GM13976 (cell line): ENCODE measurements around the gene ITGA2.

Experiments used
- DNase-seq: peaks from one replicate; pipeline ENCODE4 v3.0.0; 2012; ENCODE audit warnings: low spot score
- in situ Hi-C: fragments of 300-500 bp; cut with MboI; formaldehyde crosslinking; loops from one replicate; pipeline ENCODE4 v1.12.0; 2022; ENCODE audit warnings: low sequenced_read_pairs, mixed read lengths, inconsistent platforms; ENCODE audit not compliant: unreplicated experiment
- TF ChIP-seq, protein P1 (sequence below): IDR thresholded peaks from 2 replicates; pipeline ENCODE4 v1.5.1; 2012; ENCODE audit warnings: borderline replicate concordance, mild to moderate bottlenecking; ENCODE audit not compliant: insufficient read depth; ENCODE audit errors: extremely low read depth, missing control alignments, control extremely low read depth

The ITGA2 gene

DNA sequence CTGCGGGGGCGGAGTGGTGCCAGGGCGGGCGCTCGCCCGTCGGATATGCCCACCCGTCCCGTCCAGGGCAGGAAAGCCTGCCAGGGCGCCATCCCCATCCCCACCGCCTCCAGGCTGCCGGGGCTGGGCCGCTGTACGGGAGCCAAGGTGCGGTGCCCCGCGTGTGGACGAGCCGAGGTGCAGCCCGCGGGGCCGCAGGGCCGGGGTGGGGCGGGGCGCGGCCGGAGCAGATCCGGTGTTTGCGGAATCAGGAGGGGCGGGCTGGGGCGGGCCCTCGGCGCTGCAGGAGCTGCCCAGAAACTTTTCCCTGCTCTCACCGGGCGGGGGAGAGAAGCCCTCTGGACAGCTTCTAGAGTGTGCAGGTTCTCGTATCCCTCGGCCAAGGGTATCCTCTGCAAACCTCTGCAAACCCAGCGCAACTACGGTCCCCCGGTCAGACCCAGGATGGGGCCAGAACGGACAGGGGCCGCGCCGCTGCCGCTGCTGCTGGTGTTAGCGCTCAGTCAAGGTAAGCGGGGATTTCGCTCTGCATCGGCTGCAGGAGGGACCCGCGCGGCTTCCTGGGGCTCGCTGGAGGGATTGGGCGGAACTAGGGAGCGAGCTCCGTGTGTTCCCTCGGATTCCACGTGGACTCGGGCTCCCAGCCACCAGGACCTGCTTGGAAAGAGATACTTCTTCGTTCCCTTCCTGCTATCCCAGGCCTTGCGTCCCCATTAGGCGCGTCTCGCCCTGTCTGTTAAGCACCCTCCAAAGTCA is at the start of gene ITGA2:
TSS of gene ITGA2 (plus strand) at position 328 of the 756 bp plus-strand sequence. CDS start at position 445, 117 bp downstream.
- in situ Hi-C loops, result no loop called here
- DNase-seq, result peak; percentile 62
- TF ChIP-seq, protein P1, sequence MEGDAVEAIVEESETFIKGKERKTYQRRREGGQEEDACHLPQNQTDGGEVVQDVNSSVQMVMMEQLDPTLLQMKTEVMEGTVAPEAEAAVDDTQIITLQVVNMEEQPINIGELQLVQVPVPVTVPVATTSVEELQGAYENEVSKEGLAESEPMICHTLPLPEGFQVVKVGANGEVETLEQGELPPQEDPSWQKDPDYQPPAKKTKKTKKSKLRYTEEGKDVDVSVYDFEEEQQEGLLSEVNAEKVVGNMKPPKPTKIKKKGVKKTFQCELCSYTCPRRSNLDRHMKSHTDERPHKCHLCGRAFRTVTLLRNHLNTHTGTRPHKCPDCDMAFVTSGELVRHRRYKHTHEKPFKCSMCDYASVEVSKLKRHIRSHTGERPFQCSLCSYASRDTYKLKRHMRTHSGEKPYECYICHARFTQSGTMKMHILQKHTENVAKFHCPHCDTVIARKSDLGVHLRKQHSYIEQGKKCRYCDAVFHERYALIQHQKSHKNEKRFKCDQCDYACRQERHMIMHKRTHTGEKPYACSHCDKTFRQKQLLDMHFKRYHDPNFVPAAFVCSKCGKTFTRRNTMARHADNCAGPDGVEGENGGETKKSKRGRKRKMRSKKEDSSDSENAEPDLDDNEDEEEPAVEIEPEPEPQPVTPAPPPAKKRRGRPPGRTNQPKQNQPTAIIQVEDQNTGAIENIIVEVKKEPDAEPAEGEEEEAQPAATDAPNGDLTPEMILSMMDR, result no peak

DNA sequence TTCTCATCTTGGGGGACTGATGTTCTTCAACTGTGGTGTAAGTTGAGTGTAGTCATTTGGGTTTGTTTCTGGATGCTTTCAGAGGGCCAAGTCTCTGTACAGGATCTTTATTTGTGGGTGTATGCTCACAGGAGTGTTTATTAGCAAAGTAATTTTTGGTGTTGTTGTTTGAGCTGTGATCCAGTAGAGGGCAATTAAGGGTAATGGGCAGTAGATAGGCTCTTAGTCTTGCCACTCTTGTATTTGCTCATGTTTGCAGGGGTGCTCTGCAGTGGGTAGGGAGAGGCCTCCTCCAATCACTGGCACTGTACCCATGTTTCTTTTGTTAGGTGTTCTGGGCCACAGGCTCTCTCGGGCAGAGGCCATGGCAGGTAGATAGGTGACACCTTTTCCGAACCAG is 45.9 kb upstream of the ITGA2 start:
- in situ Hi-C loops, result no loop called here
- DNase-seq, result peak; percentile 13
- TF ChIP-seq, protein P1, result peak; percentile 24

DNA sequence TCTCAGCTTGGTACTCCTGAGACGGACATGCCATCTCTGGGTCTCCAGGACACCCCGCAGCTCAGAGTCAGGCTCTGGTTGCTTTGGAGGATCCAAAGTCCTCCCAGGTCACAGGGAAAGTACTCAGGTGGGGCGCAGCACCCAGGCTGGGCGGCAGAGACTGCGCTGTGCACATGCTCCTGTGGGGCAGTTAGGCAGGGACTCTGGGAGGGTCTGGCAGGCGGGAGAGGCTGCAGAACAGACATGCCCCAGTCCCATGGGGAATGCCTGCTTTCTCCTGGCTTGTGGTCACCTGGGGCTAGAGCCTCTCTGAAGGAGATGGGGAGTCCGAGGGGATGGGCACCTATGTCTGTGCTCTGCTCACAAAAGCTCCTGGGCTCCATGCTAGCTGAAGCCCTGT is 45.3 kb upstream of the ITGA2 start:
- TF ChIP-seq, protein P1, result no peak

DNA sequence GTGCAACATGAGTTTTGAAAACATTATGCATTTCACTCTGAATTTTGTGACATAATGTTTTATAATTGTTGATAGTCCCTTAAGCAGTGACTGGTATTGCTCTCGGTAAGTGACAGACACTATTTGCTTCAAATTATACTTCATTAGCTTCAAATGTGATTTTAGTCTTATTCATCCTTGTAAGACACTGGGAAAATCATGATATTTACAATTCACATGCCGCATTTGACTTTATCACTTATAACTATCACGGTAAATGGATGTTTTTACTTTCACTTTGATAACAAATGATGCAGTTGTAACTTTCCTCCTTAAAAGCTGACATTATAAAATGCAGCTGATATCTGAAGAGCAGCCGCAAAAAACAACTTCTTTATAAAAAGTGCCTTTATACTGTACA is 44.1 kb upstream of the ITGA2 start:
- no peak for DNase-seq
- TF ChIP-seq, protein P1, result no peak
- in situ Hi-C loops, result loop anchor here (5.0 kb wide), 1 partner anchor 152 kb away; no protein-coding TSS in a partner anchor

More for the DNA sequence above, 45.3 kb upstream of the ITGA2 start:
- no peak for DNase-seq
- in situ Hi-C loops, result no loop called here

DNA sequence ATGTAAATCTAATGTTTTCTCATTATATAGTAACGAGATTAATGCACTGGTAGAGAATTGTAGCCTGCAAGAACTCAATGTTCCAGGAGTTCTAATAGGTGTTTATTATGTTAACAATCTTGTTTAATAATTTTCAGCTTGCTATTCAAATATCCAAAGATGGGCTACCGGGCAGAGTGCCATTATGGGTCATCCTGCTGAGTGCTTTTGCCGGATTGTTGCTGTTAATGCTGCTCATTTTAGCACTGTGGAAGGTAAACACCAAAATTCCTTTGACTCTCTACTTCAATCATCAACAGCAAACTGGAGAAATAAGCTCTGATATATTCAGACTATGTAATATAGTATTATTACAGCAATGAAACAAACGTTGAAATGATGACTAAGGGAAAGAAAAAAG is 41.9 kb upstream of the ITGA2 start:
- TF ChIP-seq, protein P1, result no peak
- no peak for DNase-seq
- in situ Hi-C loops, result loop anchor here (5.0 kb wide), 1 partner anchor 150 kb away; no protein-coding TSS in a partner anchor

DNA sequence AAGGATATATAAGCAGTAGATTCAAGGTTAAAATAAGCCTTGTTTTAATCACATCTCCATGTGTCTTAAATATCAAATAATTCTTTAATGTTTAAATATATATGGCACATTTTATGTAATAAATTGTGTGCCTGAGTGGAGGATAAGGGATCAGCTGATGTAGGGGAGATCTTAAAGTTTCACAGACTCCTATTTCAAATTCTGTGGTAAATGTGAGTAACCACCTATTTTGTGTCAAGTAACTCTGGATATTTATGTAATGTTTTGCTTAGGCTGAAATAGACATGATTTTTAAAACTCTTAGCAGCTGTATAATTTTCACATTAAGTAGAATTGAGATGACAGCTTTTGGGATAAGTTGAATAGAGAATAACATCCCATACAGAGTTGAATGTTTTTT is 41.3 kb upstream of the ITGA2 start:
- DNase-seq, result no peak
- TF ChIP-seq, protein P1, result no peak
- in situ Hi-C loops, result loop anchor here (5.0 kb wide), 1 partner anchor 149 kb away; no protein-coding TSS in a partner anchor
